NCI-H446 (cell line): Measurements from ENCODE around the gene MGAM2.

Experiments used
- DNase-seq, 2 experiments: peaks; one replicate each; lab custom pipeline; 2025; lab: John Stamatoyannopoulos, UW

MGAM2 gene

GRCh38 chr7:142123184-142123583 lies 11.7 kb downstream of the MGAM2 start:
- no peak for DNase-seq

- DNase-seq = no peak
These were observed 13.9 kb downstream of the MGAM2 start for GRCh38 chr7:142125256-142125955.

GRCh38 chr7:142130267-142130666 lies 18.7 kb downstream of the MGAM2 start:
- no peak for DNase-seq

GRCh38 chr7:142131439-142132185 lies 20.1 kb downstream of the MGAM2 start:
- no peak for DNase-seq

GRCh38 chr7:142133731-142134148 lies 22.2 kb downstream of the MGAM2 start:
- no peak for DNase-seq

GRCh38 chr7:142134909-142135308 lies 23.4 kb downstream of the MGAM2 start:
- DNase-seq = no peak

GRCh38 chr7:142138996-142139395 lies 27.5 kb downstream of the MGAM2 start:
- no peak for DNase-seq

GRCh38 chr7:142139597-142140400 lies 28.3 kb downstream of the MGAM2 start:
- DNase-seq = no peak

- DNase-seq = no peak
These were observed 29.0 kb downstream of the MGAM2 start for GRCh38 chr7:142140401-142140959.

GRCh38 chr7:142142702-142143101 lies 31.2 kb downstream of the MGAM2 start:
- no peak for DNase-seq

GRCh38 chr7:142146124-142146523 lies 34.6 kb downstream of the MGAM2 start:
- DNase-seq = no peak

- no peak for DNase-seq
These were observed 38.8 kb downstream of the MGAM2 start for GRCh38 chr7:142150356-142150755.

GRCh38 chr7:142150869-142151268 lies 39.4 kb downstream of the MGAM2 start:
- DNase-seq = no peak

- DNase-seq = no peak
These were observed 40.6 kb downstream of the MGAM2 start for GRCh38 chr7:142152076-142152475.

- no peak for DNase-seq
These were observed 41.9 kb downstream of the MGAM2 start for GRCh38 chr7:142153400-142153799.

GRCh38 chr7:142158736-142159496 lies 47.4 kb downstream of the MGAM2 start:
- no peak for DNase-seq

GRCh38 chr7:142161921-142162320 lies 50.4 kb downstream of the MGAM2 start:
- no peak for DNase-seq

- no peak for DNase-seq
These were observed 57.2 kb downstream of the MGAM2 start for GRCh38 chr7:142168746-142169145.

- DNase-seq = no peak
These were observed 61.4 kb downstream of the MGAM2 start for GRCh38 chr7:142172932-142173331.

- no peak for DNase-seq
These were observed 62.9 kb downstream of the MGAM2 start for GRCh38 chr7:142174441-142174840.

GRCh38 chr7:142175594-142175993 lies 64.1 kb downstream of the MGAM2 start:
- no peak for DNase-seq

GRCh38 chr7:142176901-142177300 lies 65.4 kb downstream of the MGAM2 start:
- DNase-seq = no peak
